T-cell (primary cell): ENCODE data around the gene KIAA1671. TPM values are rescaled to one million over a fixed set of nuclear protein-coding genes. Genes with fewer than 3 reads are reported as not detected.

Source experiments
- ATAC-seq, 4 experiments: fragments of 200-7000 bp in 3 of 4; fragments of 150-1000 bp in 1 of 4; cut with Tn5 transposase; replicated peaks in 1 of 4; 1 replicate in 3 of 4; 2 replicates in 1 of 4; pipeline ENCODE4 v1.10.0; 2021; ENCODE audit warnings: moderate library complexity in 3 of 4, mild to moderate bottlenecking in 2 of 4, moderate number of reproducible peaks in 1 of 4
- CTCF ChIA-PET, 2 donors: fragments of 300-600 bp; sonication (Branson Sonifier 250); formaldehyde crosslinking; loops; one replicate each; lab custom pipeline; 2022; ENCODE audit warnings: antibody characterized with exemption in 2 of 2; lab: Charles Lee
- POLR2A ChIA-PET, 2 donors: fragments of 300-600 bp; sonication (Branson Sonifier 250); formaldehyde crosslinking; loops; one replicate each; lab custom pipeline; 2022; ENCODE audit warnings: antibody characterized with exemption in 2 of 2; lab: Charles Lee
- DNase-seq, 35 experiments: peaks; one replicate each; pipeline versions ENCODE4 v3.0.0 to v3.0.0-alpha.2; 2013 to 2023
- H3K27ac ChIP-seq: one replicate; pipeline ENCODE4 v1.5.1; 2013; ENCODE audit warnings: low read length
- H3K27me3 ChIP-seq, 2 experiments: replicated peaks in 1 of 2; 1 replicate in 1 of 2; 2 replicates in 1 of 2; pipeline versions ENCODE4 v1.6.1 to v1.7.0; 2013; ENCODE audit warnings: low read length in 1 of 2, mixed read lengths in 1 of 2; ENCODE audit not compliant: control insufficient read depth in 2 of 2, insufficient read depth in 2 of 2; ENCODE audit errors: extremely low read depth in 1 of 2
- H3K36me3 ChIP-seq, 2 donors: 1 replicate in 1 of 2; 2 replicates in 1 of 2; pipeline versions ENCODE4 v1.6.1 to v1.7.0; 2013; ENCODE audit warnings: low read length in 1 of 2; ENCODE audit not compliant: control insufficient read depth in 2 of 2, insufficient read depth in 1 of 2; ENCODE audit errors: extremely low read depth in 1 of 2
- H3K4me1 ChIP-seq, 2 experiments: 1 replicate in 1 of 2; 2 replicates in 1 of 2; pipeline versions ENCODE4 v1.6.1 to v1.7.0; 2013; ENCODE audit warnings: low read length in 2 of 2, mixed read lengths in 1 of 2; ENCODE audit not compliant: insufficient read depth in 2 of 2, control insufficient read depth in 1 of 2; ENCODE audit errors: extremely low read depth in 1 of 2
- H3K4me3 ChIP-seq, 2 donors: 1 replicate in 1 of 2; 2 replicates in 1 of 2; pipeline versions ENCODE4 v1.5.1 to v1.7.0; 2013; ENCODE audit warnings: mild to moderate bottlenecking in 2 of 2, low read length in 1 of 2, moderate library complexity in 1 of 2; ENCODE audit not compliant: control insufficient read depth in 1 of 2; ENCODE audit errors: extremely low read depth in 1 of 2
- H3K9me3 ChIP-seq: 2 replicates; pipeline ENCODE4 v1.7.0; 2013
- H3K27ac Mint-ChIP-seq, 2 donors: one replicate each; pipeline ENCODE4 v1.8.0; 2020 to 2021; ENCODE audit warnings: mild to moderate bottlenecking in 2 of 2, mixed read lengths in 2 of 2
- H3K27me3 Mint-ChIP-seq, 2 donors: one replicate each; pipeline ENCODE4 v1.8.0; 2021 to 2022; ENCODE audit warnings: mixed read lengths in 2 of 2
- H3K36me3 Mint-ChIP-seq: one replicate; pipeline ENCODE4 v1.8.0; 2021; ENCODE audit warnings: mixed read lengths
- H3K4me1 Mint-ChIP-seq, 3 donors: one replicate each; pipeline ENCODE4 v1.8.0; 2020 to 2022; ENCODE audit warnings: mixed read lengths in 3 of 3, mild to moderate bottlenecking in 1 of 3
- H3K4me3 Mint-ChIP-seq, 3 donors: one replicate each; pipeline ENCODE4 v1.8.0; 2020 to 2022; ENCODE audit warnings: mild to moderate bottlenecking in 3 of 3, mixed read lengths in 3 of 3, moderate library complexity in 3 of 3
- H3K9me3 Mint-ChIP-seq, 3 donors: one replicate each; pipeline ENCODE4 v1.8.0; 2020 to 2022; ENCODE audit warnings: mixed read lengths in 3 of 3
- WGBS: methylation state at CpG from one replicate; pipeline ENCODE4 v1.1.5; 2013; ENCODE audit warnings: missing lambda C conversion rate; ENCODE audit not compliant: insufficient coverage; 5-methylcytosine and 5-hydroxymethylcytosine counted together
- total RNA-seq, 35 experiments: library from RNA in 6 of 35; stranded (reverse) in 6 of 35; fragments of 120-200 nt in 1 of 35; gene quantifications; one replicate each; pipeline versions ENCODE4 v1.2.1 to v1.2.4 and lab custom pipeline; 2013 to 2026

Gene KIAA1671
- total RNA-seq, 5 donors from 2014 or later (not counting 1 experiment from before 2014, with no cell fraction given), result 5.1 to 20.3 (median 9.0) TPM

- ChIA-PET CTCF (no interaction called here), POLR2A (no interaction called here)
- no peaks in the 10 kb centered on the region for H3K4me1 ChIP-seq
- H3K9me3 ChIP-seq, result no peaks in the 10 kb centered on the region
- Mint-ChIP-seq H3K27me3 (no peaks in the 10 kb centered on the region), H3K27ac (no peak overlapping the region), H3K4me3 (no peak overlapping the region), H3K4me1 (peaks cover 0 to 9% (median under 1%) of the 10 kb centered on the region in 3 donors), H3K9me3 (no peaks in the 10 kb centered on the region), H3K36me3 (no peaks in the 10 kb centered on the region)
- WGBS, result 94% methylated on average over 6 of the region's 17 CpGs
- H3K27ac ChIP-seq, result no peak overlapping the region
- no peaks in the 10 kb centered on the region for H3K27me3 ChIP-seq
- no peak for DNase-seq
- ATAC-seq, result no peak
- no peak overlapping the region for H3K4me3 ChIP-seq
- H3K36me3 ChIP-seq, result no peaks in the 10 kb centered on the region
These were observed 144.3 kb downstream of the KIAA1671 start for GRCh38 chr22:25096638-25097405.

GRCh38 chr22:25098445-25099081 lies 146.0 kb downstream of the KIAA1671 start:
- no peak for ATAC-seq
- POLR2A ChIA-PET, result no interaction called here
- H3K27ac ChIP-seq, result no peak overlapping the region
- H3K36me3 ChIP-seq, result no peaks in the 10 kb centered on the region
- Mint-ChIP-seq H3K36me3 (no peaks in the 10 kb centered on the region), H3K27me3 (no peaks in the 10 kb centered on the region), H3K4me3 (no peak overlapping the region), H3K9me3 (no peaks in the 10 kb centered on the region), H3K4me1 (no peaks in the 10 kb centered on the region), H3K27ac (no peak overlapping the region)
- H3K4me3 ChIP-seq, result no peak overlapping the region
- H3K9me3 ChIP-seq, result no peaks in the 10 kb centered on the region
- 79% methylated on average over 7 of the region's 9 CpGs for WGBS
- no peak for DNase-seq
- CTCF ChIA-PET, result no interaction called here
- H3K27me3 ChIP-seq, result no peaks in the 10 kb centered on the region
- H3K4me1 ChIP-seq, result no peaks in the 10 kb centered on the region

- ChIA-PET CTCF (no interaction called here), POLR2A (no interaction called here)
- Mint-ChIP-seq H3K27me3 (no peaks in the 10 kb centered on the region), H3K9me3 (no peaks in the 10 kb centered on the region), H3K4me3 (no peak overlapping the region), H3K27ac (no peak overlapping the region), H3K4me1 (no peaks in the 10 kb centered on the region), H3K36me3 (no peaks in the 10 kb centered on the region)
- no peaks in the 10 kb centered on the region for H3K9me3 ChIP-seq
- DNase-seq (no peak), ATAC-seq (no peak)
- H3K27ac ChIP-seq, result no peak overlapping the region
- no peaks in the 10 kb centered on the region for H3K27me3 ChIP-seq
- no peaks in the 10 kb centered on the region for H3K36me3 ChIP-seq
- H3K4me1 ChIP-seq, result no peaks in the 10 kb centered on the region
- no peak overlapping the region for H3K4me3 ChIP-seq
- 100% methylated on average over 1 of the region's 4 CpGs for WGBS
These were observed 146.7 kb downstream of the KIAA1671 start for GRCh38 chr22:25099202-25099601.

GRCh38 chr22:25100402-25100801 lies 147.9 kb downstream of the KIAA1671 start:
- ChIA-PET POLR2A (no interaction called here), CTCF (no interaction called here)
- no peaks in the 10 kb centered on the region for H3K27me3 Mint-ChIP-seq
- H3K36me3 Mint-ChIP-seq, result no peaks in the 10 kb centered on the region
- ATAC-seq (no peak), DNase-seq (no peak)
- Histone ChIP-seq H3K4me3 (no peak overlapping the region), H3K4me1 (no peaks in the 10 kb centered on the region), H3K27me3 (no peaks in the 10 kb centered on the region), H3K36me3 (no peaks in the 10 kb centered on the region), H3K9me3 (no peaks in the 10 kb centered on the region), H3K27ac (no peak overlapping the region)
- H3K9me3 Mint-ChIP-seq, result no peaks in the 10 kb centered on the region
- H3K4me1 Mint-ChIP-seq, result no peaks in the 10 kb centered on the region
- H3K27ac Mint-ChIP-seq, result no peak overlapping the region
- no peak overlapping the region for H3K4me3 Mint-ChIP-seq
- 79% methylated on average over 2 of the region's 4 CpGs for WGBS

- ChIA-PET CTCF (no interaction called here), POLR2A (no interaction called here)
- no peaks in the 10 kb centered on the region for H3K27me3 Mint-ChIP-seq
- no peaks in the 10 kb centered on the region for H3K4me1 ChIP-seq
- no peaks in the 10 kb centered on the region for H3K36me3 ChIP-seq
- 93% methylated on average over 2 of the region's 5 CpGs for WGBS
- H3K9me3 ChIP-seq, result no peaks in the 10 kb centered on the region
- no peaks in the 10 kb centered on the region for H3K36me3 Mint-ChIP-seq
- no peaks in the 10 kb centered on the region for H3K27me3 ChIP-seq
- no peak for DNase-seq
- H3K4me3 ChIP-seq, result no peak overlapping the region
- no peak overlapping the region for H3K27ac ChIP-seq
- H3K4me1 Mint-ChIP-seq, result peaks cover 0 to 2% (median 0%) of the 10 kb centered on the region in 3 donors
- no peak overlapping the region for H3K27ac Mint-ChIP-seq
- H3K9me3 Mint-ChIP-seq, result no peaks in the 10 kb centered on the region
- no peak for ATAC-seq
- no peak overlapping the region for H3K4me3 Mint-ChIP-seq
These were observed 148.4 kb downstream of the KIAA1671 start for GRCh38 chr22:25100948-25101347.

- H3K4me1 Mint-ChIP-seq, result peaks cover 0 to 3% (median 0%) of the 10 kb centered on the region in 3 donors
- no peaks in the 10 kb centered on the region for H3K9me3 Mint-ChIP-seq
- Histone ChIP-seq H3K27ac (no peak overlapping the region), H3K9me3 (no peaks in the 10 kb centered on the region), H3K4me3 (no peak overlapping the region), H3K27me3 (no peaks in the 10 kb centered on the region), H3K36me3 (no peaks in the 10 kb centered on the region), H3K4me1 (no peaks in the 10 kb centered on the region)
- POLR2A ChIA-PET, result no interaction called here
- WGBS, result 94% methylated on average over 3 of the region's 4 CpGs
- no peaks in the 10 kb centered on the region for H3K36me3 Mint-ChIP-seq
- ATAC-seq (no peak), DNase-seq (no peak)
- H3K27me3 Mint-ChIP-seq, result no peaks in the 10 kb centered on the region
- no peak overlapping the region for H3K27ac Mint-ChIP-seq
- no peak overlapping the region for H3K4me3 Mint-ChIP-seq
- CTCF ChIA-PET, result no interaction called here
These were observed 149.0 kb downstream of the KIAA1671 start for GRCh38 chr22:25101501-25101900.
